HUES48 (cell line): ENCODE results near the gene RPS6KA2.

Experiments used
- H3K27ac ChIP-seq: one replicate; pipeline ENCODE4 v1.7.0; 2013; ENCODE audit warnings: low read depth, low read length, inconsistent platforms
- H3K27me3 ChIP-seq: 2 replicates; pipeline ENCODE4 v1.6.1; 2013; ENCODE audit warnings: mild to moderate bottlenecking, low read length; ENCODE audit not compliant: control insufficient read depth, insufficient read depth
- H3K36me3 ChIP-seq: 2 replicates; pipeline ENCODE4 v1.6.1; 2013; ENCODE audit warnings: low read length; ENCODE audit not compliant: control insufficient read depth, insufficient read depth
- H3K4me1 ChIP-seq: 2 replicates; pipeline ENCODE4 v1.6.1; 2013; ENCODE audit warnings: mild to moderate bottlenecking, low read length; ENCODE audit not compliant: control insufficient read depth, insufficient read depth
- H3K4me3 ChIP-seq: 2 replicates; pipeline ENCODE4 v1.5.1; 2013; ENCODE audit warnings: mild to moderate bottlenecking, low read depth, low read length
- H3K9ac ChIP-seq: 2 replicates; pipeline ENCODE4 v1.6.1; 2013; ENCODE audit warnings: mild to moderate bottlenecking, low read depth, low read length, moderate library complexity
- H3K9me3 ChIP-seq: 2 replicates; pipeline ENCODE4 v1.6.1; 2013; ENCODE audit warnings: low read length; ENCODE audit not compliant: control insufficient read depth, insufficient read depth

Gene RPS6KA2

DNA sequence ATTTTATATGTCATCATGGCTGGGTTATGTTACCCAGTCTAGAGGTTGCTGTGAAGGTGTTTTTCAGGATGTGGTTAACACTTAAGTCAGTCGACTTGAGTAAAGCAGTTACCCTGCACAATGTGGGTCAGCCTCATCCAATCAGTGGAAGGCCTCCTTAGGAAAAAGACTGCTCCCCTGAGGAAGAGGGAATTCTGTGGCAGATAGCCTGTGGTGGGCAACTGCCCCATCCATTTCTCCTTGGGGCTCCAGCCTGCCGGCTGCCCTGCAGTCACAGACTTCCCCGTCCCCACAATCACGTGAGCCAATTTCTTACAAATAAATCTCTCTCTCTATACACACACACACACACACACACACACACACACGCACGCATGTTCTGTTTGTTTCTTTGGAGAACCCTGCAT lies 209.8 kb downstream of the RPS6KA2 start:
- Histone ChIP-seq H3K9me3 (no peaks in the 10 kb centered on the region), H3K27me3 (no peaks in the 10 kb centered on the region), H3K27ac (no peak overlapping the region), H3K36me3 (peaks cover 9% of the 10 kb centered on the region; the same call in 1 of the 2 replicates), H3K9ac (no peak overlapping the region), H3K4me1 (no peaks in the 10 kb centered on the region), H3K4me3 (no peak overlapping the region)

GRCh38 chr6:166415833-166416347 lies 211.2 kb downstream of the RPS6KA2 start:
- H3K4me1 ChIP-seq: no peaks in the 10 kb centered on the region
- H3K4me3 ChIP-seq: no peak overlapping the region
- no peak overlapping the region for H3K27ac ChIP-seq
- no peaks in the 10 kb centered on the region for H3K27me3 ChIP-seq
- H3K36me3 ChIP-seq: peaks cover 9% of the 10 kb centered on the region; the same call in 1 of the 2 replicates
- no peak overlapping the region for H3K9ac ChIP-seq
- no peaks in the 10 kb centered on the region for H3K9me3 ChIP-seq

DNA sequence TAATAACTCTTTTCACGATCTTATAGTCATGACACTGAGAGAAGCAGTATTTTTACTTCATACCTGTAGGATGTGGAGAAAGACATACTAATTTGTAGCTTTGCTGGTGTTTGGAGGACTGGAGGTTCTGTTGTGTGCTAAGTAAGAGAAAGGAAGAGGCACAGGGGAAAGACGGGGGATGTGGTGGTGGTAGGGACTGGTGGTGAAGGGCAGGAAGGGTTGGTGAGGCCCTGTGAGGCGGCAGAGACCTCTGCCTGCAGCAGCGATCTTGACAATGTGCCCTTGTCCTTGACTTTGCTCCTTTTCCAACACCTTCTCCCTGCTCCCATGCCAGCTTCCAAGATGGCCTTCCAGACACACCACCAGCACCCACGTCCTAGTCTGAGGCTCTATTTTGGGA lies 211.7 kb downstream of the RPS6KA2 start:
- H3K27me3 ChIP-seq: no peaks in the 10 kb centered on the region
- no peak overlapping the region for H3K4me3 ChIP-seq
- no peak overlapping the region for H3K9ac ChIP-seq
- peaks cover 3% of the 10 kb centered on the region; the same call in 1 of the 2 replicates for H3K4me1 ChIP-seq
- no peak overlapping the region for H3K27ac ChIP-seq
- no peaks in the 10 kb centered on the region for H3K9me3 ChIP-seq
- peaks cover 9% of the 10 kb centered on the region; the same call in 1 of the 2 replicates for H3K36me3 ChIP-seq

- no peaks in the 10 kb centered on the region for H3K9me3 ChIP-seq
- H3K27ac ChIP-seq: no peak overlapping the region
- H3K9ac ChIP-seq: no peak overlapping the region
- no peaks in the 10 kb centered on the region; the same call in 1 of the 2 replicates for H3K36me3 ChIP-seq
- peaks cover 12% of the 10 kb centered on the region for H3K4me1 ChIP-seq
- H3K27me3 ChIP-seq: no peaks in the 10 kb centered on the region
- no peak overlapping the region for H3K4me3 ChIP-seq
Observed at GRCh38 chr6:166413491-166413951, 213.5 kb downstream of the RPS6KA2 start.

- H3K27ac ChIP-seq: no peak overlapping the region
- no peak overlapping the region for H3K4me3 ChIP-seq
- H3K4me1 ChIP-seq: peaks cover 12% of the 10 kb centered on the region
- H3K9me3 ChIP-seq: no peaks in the 10 kb centered on the region
- H3K9ac ChIP-seq: no peak overlapping the region
- H3K36me3 ChIP-seq: no peaks in the 10 kb centered on the region; the same call in 1 of the 2 replicates
- no peaks in the 10 kb centered on the region for H3K27me3 ChIP-seq
Observed at GRCh38 chr6:166412911-166413384, 214.1 kb downstream of the RPS6KA2 start.

DNA sequence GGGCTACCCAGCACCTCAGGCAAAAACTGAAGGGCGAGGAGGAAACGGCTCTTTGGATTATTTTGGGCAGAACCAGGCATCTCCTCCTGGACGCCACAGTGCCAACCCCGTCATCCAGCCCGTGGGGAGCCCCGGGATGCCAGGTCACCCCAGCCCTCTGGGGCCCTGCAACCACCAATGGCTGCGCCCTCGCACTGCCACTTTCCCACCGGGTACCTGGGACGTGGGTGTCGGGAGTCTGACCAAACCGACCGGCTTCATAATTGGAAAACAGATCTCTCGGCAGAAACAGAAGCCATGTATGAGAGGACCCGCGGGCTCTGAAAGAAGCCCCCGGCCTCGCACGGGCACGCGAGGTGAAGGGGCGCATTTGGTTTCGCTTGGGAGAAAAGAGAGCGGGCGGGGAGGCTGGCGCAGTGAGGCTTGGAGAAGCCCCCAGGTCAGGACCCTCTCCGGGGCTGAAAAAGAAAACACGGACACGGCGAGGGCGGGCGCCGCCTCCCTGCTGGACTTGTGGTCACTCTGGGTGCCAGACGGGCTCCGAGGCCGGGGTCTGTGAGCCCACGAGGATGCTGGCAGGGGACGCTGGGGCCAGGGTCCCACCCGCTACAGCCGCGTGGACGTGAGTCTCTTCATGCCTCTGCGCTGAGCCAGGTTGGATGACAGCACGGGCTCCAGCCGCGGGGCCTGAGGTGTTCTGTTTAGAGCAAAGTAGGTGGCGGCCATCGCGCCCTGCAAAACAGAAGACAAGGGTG lies 214.7 kb downstream of the RPS6KA2 start:
- Histone ChIP-seq H3K27ac (no peak overlapping the region), H3K4me1 (peaks cover 12% of the 10 kb centered on the region), H3K9me3 (no peaks in the 10 kb centered on the region), H3K36me3 (no peaks in the 10 kb centered on the region; the same call in 1 of the 2 replicates), H3K27me3 (no peaks in the 10 kb centered on the region), H3K4me3 (no peak overlapping the region), H3K9ac (no peak overlapping the region)

DNA sequence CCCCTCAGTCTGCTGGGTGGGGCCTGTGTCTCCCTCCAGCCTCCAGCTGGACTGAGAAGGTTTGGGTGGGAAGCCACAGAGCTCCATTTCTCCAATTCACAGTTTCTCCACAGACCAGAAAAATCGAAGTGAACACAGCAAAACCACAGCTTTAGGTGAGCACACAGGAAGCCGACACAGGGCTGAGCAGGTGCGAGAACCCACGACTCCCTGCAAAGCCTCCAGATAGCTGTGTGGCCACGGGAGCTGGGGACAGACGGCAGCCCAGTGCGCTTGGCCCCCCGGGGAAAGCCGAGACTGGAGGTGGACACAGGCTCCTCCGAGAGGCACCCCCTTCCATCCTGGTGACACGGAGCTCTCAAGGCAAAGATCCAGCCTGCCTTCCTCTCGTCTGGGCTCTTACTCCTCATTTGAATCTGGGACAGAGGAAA lies 215.3 kb downstream of the RPS6KA2 start:
- H3K27ac ChIP-seq: no peak overlapping the region
- H3K9me3 ChIP-seq: no peaks in the 10 kb centered on the region
- H3K27me3 ChIP-seq: no peaks in the 10 kb centered on the region
- H3K9ac ChIP-seq: no peak overlapping the region
- no peak overlapping the region for H3K4me3 ChIP-seq
- H3K36me3 ChIP-seq: no peaks in the 10 kb centered on the region; the same call in 1 of the 2 replicates
- H3K4me1 ChIP-seq: peaks cover 12% of the 10 kb centered on the region

- Histone ChIP-seq H3K36me3 (no peaks in the 10 kb centered on the region; the same call in 1 of the 2 replicates), H3K9me3 (no peaks in the 10 kb centered on the region), H3K27ac (no peak overlapping the region), H3K27me3 (no peaks in the 10 kb centered on the region), H3K9ac (no peak overlapping the region), H3K4me3 (no peak overlapping the region), H3K4me1 (peaks cover 12% of the 10 kb centered on the region)
Observed at GRCh38 chr6:166411271-166411670, 215.8 kb downstream of the RPS6KA2 start.

DNA sequence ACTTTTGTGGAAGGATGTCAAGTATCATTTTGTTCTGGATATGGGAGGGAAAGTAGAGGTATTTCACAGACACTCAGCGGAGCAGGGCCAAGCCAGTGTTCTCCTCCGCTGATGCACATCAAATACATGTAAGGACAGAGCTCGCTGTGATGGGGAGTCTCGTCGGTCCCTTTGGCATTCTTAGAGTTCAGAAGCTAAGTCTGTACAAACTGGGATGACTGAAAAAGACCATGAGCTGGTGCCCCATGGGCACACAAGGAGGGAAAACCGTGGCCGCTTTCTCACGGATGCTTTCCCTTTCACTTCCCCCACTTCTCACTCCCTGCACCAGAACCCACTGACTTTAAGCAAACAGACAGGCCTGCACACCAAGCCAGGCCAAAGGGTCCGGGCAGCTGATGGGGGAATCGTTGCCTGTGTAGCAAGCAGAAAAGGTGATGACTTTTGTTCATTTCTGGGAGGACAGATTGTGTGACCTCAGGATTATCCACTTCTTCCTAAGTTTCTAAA lies 216.6 kb downstream of the RPS6KA2 start:
- Histone ChIP-seq H3K36me3 (no peaks in the 10 kb centered on the region), H3K9me3 (no peaks in the 10 kb centered on the region), H3K4me3 (no peak overlapping the region), H3K4me1 (peaks cover 12% of the 10 kb centered on the region), H3K27ac (no peak overlapping the region), H3K9ac (no peak overlapping the region), H3K27me3 (no peaks in the 10 kb centered on the region)

DNA sequence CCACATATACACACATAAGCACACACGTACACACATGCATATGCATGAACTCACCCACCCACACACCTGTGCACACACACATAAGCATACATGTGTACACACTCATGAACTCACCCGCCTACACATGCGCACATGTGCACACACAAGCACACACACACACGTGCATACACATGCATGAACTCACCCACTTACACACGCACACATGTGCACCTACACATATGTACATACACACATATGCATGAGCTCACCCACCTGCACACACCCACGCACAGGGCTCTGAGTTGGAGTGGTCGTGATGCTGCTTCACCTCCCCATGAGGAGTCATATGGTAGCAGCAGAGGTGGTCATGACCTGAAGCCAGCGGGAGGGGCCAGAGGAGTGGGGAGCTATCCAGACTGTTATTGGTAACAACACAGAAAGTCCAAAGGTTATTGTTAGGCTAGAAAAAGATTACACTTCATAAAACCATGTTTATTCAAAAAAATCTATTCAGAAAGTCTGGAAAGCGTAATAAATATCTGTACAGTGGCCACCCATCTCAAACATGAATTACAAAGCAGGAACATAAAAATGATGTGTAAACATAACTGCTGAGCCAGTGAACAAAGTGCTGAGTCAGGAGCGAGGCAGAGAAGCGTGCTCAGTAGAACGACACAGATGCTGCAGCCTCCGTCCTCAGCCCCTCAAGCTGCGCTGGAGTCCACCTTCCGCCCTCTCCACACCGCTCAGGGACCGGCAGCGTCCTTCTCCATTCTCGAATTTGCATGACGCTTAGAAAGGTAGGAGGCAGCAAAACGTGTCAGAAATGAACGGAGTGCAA lies 217.9 kb downstream of the RPS6KA2 start:
- no peak overlapping the region for H3K9ac ChIP-seq

More for the DNA sequence above, 217.9 kb downstream of the RPS6KA2 start:
- Histone ChIP-seq H3K4me1 (peaks cover 12% of the 10 kb centered on the region), H3K36me3 (no peaks in the 10 kb centered on the region), H3K27me3 (no peaks in the 10 kb centered on the region), H3K4me3 (no peak overlapping the region), H3K9me3 (no peaks in the 10 kb centered on the region), H3K27ac (no peak overlapping the region)
